NCI-H1105 treated with DMSO at 0.1 percent for 48 hours (cell line): ENCODE data around the gene BABAM1.
A peak's percentile ranks its signal among the peaks of the same experiment; 100 is the strongest.

Source experiments
- DNase-seq: peaks from one replicate; lab custom pipeline; 2025; lab: John Stamatoyannopoulos, UW

BABAM1 gene

DNA sequence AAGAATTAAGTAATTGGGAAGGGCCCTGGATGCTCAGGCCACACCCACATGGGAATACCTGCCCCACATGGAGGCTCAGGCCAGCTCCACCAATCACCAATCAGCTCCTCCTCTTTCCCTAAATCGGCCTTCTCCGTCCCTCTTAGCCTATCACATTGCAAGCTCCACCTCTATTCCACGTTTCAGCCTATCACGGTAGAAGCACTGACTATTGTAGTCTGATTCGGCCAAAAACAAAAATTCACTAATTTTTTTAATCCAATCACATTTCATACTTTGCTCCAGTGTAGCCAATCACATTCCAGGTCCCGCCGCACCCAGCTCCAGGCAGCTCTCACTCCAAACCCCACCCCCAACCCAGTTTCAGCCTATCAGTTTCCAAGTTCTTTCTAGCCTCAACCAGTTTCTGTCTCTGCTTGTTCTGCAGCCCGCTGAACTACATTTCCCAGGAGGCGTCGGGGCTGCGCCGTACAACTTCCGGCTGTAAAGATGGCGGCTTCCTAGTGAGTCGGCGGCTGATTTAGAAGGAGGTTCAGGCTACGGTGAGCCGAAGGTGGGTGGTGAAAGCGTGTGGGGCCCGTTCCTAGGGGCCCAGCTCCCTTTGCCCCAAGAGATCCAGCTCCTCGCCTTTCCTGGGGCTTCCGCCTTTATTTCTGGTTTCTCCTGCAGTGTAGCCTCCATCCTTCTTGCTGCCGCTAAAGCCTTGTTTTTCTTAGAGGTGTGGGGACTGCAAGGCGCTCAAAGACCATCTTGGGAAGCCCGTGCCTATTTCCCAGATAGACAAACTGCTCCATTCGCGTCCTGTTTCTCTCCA is at the start of gene BABAM1:
TSS of gene BABAM1 (plus strand) at position 469 of the 814 bp plus-strand sequence. CDS start 1,364 bp downstream, outside the sequence.
- DNase-seq = peak; percentile 97

DNA sequence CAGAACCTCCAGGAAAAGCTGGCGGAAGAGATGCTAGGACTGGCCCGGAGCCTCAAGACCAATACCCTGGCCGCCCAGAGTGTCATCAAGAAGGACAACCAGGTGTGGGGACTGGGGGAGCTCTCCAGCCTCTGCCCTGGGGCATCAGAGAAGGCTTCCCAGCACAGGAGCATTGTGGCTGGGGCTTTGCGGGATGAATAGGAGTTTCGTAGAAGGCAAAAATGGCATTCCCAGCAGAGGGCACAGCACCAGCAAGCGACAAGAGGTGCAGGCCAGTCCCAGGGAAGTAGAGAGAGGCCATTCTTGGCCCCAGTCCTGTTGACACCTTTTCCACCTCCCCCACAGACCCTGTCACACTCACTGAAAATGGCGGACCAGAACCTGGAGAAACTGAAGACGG is 48.0 kb upstream of the BABAM1 start:
- DNase-seq = no peak

DNA sequence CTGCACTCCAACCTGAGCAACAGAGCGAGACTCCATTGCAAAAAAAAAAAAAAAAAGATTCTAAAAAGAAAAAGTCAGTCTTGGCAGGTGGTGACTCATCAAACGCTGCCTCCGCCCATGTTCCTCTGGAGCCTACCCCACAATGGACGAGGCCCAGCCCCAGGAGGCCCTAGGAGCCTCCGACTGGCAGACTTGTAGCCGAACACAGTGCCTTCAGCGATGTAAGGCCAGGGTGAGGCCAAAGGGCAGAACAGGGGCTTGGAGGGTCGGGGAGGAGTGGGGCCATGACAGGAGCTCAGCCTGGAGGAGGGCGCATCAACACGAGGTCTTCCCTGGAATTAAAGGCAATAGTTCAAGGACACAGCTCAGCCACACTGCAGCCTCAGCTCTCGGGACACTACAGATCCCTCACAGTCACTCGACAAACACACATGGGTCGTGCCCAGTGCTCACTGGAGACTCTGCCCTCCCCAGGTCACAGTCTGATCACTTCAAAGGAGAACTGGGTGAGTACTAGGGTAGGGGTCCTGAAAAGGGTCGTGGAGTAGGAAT is 47.0 kb upstream of the BABAM1 start:
- no peak for DNase-seq

DNA sequence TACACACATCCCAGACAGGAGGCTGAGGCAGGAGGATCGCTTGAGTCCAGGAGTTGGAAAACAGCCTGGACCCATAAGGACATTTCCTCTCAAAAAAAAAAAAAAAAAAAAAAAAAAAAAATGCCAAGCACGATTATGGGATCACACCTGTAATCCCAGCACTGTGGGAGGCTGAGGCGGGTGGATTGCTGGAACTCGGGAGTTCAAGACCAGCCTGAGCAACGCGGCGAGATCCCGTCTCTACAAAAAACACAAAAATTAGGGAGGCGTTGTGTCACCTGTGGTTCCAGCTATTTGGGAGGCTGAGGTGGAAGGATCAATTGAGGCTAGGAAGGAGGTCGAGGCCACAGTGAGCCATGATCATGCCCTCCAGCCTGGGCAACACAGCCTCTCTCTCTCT is 42.2 kb upstream of the BABAM1 start:
- DNase-seq = no peak

DNA sequence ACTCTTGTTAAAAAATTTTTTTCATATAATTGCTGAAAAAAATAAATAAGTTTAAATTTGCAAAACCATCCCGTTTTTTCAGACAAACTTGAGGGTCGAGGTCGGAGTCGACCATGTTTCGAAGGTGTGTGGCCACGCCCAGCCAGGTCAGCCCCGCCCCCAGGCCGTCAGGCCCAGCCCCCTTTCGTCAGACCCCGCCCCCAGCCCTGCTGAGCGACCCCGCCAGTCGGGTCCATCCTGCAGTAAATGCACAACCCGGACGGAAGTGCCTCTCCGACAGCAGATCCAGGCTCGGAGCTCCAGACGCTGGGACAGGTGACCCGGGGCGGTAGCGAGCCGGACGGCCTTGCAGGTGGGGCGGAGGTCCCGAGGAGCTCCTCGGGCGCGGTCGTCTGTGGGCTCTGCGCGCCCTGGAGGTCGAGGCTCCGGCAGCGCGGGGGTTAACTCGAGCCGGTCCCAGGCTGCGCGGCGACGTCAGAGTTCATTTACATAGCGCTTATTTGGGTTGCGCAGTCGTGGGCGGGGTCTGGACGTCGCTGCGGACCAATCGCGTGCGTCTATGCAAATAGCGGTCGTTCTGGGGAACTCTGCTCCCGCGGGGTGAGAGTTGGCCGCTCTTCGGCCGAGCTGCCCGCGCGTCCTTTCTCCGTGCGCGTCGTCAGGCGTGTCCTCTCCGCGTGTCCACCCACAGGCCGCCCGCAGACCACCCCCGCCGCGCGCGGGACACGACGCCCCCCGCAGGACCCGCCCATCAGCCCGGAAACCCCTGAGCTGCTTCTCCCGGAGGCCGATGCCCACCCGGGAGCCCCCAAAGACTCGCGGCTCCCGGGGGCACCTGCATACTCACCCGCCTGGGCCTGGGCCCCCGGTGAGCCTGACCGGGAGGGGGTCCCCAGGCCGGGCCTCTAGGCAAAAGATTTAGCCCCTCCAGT is 41.0 kb upstream of the BABAM1 start, which contains the start of gene OCEL1:
TSS of gene OCEL1 (plus strand) at position 225 of the 932 bp plus-strand sequence. CDS start at position 247, 22 bp downstream.
- peak; percentile 95 for DNase-seq

DNA sequence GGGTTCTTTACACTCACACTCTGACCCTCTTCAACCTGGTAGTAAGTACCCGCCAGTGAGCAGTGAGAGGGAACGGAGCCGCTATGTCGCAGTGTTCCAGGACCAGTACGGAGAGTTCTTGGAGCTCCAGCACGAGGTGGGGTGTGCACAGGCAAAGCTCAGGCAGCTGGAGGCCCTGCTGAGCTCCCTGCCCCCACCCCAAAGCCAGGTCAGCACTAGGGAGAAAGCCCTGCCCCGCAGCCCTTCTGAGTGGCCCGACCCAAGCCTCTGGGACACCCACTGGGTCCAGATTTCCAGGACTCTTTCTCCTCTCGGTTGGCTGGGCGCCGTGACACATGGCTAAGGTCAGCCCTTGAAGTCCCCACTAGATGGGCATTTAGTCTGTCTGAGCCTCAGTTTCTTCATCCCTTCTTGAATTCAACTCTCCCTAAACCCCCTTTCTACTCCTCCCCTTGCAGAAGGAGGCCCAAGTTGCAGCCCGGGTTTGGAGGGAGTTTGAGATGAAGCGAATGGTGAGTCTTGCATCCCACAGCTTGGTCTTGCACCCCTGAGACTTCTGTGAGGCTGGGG is 39.4 kb upstream of the BABAM1 start:
- no peak for DNase-seq

DNA sequence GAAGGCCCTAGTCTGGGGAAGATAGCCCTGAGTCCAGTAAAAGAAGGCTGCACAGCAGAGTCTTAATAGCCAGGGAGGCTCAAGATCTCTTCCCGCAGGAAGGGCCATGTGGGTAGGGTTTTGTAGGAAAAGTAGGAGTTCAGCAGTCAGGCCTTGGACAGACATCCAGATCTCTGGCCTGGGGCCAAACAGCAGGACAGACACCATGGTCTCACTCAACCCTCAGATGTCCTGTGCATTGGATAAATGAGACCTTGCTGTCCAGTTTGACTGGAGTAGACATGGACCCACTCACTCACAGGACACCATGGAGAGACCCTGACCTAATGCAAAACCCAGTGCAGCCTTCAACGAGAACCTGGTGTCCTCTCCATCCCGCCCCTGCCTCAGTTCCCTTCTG is 37.4 kb upstream of the BABAM1 start:
- DNase-seq = no peak

DNA sequence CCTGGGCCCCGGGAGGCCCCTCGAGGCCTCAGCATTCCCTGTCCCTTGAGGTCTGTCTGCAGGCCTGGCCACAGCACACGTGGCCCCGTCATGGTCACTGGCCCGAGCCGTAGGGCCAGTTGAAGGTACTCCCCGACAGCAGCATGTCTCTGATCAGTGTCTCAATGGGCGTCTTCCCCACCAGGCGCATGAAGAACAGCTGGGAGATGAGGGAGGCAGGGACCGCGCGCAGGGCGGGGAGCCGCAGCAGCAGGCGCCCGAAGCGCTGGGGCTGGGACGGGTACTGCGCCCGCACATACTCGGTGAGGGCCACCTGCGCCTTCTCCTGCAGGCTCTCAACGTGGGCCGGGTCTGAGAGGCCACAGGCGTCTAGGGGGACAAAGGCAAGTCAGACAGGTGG is 35.0 kb upstream of the BABAM1 start:
- no peak for DNase-seq

DNA sequence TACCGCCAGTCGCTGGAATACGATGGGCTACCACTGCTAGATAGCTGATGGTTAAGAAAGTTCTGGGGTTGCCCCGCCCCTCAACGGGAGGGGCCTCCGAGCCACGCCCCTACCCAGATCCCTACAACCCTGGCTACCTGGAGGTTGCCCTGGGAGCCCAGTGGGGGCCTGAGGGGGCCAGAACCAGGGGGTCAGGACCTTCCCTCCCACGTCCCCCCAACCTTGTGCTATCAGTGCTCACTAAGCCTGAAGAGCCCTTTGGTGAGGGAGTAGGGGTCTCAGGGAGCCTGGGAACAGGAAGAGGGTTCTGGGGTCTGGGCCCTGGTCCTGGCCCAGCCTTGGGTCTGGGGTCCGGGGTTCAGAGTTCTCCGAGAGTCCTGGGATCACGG is 32.3 kb upstream of the BABAM1 start:
- DNase-seq = peak; percentile 19

DNA sequence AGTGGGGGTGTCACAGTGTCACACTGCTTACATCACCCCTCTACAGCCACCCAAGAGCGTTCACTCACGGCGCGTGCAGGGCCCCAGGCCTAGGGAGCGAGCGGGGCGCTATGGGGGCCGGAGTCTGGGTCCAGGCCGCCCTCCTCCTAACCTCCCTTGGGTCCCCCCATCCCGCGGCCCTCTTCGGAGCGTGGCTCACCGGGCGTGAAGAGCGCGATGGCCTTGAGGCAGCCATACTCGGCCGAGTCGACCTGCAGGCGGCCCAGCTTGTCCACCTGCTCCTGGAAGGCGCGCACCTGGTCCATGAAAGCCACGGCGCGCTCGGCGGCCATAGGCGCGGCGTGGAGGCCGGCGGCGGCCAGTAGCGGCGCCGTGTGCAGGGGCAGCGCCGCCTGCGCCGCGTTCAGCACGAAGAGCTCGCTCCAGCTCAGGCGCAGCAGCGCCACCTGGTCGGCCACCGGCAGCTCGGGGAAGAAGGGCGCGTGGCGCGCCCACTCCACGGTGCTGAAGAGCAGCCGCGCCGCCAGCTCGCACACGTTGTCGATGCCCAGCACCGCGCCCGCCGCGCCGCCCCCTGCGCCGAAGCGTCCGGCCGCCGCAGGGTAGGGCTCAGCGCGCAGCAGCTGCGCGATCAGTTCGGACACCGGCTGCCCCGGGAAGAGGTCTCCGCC is 31.8 kb upstream of the BABAM1 start:
- peak; percentile 69 for DNase-seq

DNA sequence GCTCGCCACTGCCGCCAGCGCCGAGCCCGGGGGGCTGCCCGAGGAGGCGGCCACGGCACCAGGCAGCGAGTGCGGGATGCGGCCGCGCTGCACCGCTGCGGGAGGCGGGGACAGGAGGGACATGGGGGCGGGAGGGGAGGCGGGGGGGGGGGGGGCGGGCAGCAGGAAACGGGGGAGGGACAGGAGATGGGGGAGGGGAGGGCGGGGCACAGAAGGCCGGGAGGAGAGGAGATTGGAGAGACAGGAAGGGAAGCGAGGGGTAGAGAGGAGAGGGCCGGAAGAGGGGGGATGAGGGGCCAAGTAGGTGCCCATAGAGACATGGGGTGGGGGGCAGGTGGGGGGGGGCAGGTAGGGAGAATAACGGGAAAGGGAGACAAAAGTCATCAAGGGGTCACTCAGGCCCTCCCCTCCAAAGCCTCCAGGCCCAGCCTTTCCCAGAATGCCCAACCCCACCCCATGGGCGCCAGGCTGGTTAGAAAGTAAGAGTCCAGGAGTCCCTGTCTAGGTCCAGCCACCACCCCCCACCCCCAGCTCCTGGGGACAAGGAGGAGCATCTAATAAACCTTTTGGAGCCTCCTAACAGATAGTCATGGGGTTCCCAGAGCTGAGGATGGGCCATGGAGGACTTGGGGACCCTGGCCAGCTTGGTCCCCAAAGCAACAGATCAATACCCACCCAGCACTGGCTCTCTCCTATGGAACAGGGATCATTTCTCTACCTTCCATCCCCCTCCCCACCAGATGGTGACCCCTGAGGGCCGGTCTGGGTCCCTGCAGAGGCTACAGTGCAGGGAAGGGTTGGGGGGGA is 31.1 kb upstream of the BABAM1 start:
- DNase-seq = peak; percentile 57

DNA sequence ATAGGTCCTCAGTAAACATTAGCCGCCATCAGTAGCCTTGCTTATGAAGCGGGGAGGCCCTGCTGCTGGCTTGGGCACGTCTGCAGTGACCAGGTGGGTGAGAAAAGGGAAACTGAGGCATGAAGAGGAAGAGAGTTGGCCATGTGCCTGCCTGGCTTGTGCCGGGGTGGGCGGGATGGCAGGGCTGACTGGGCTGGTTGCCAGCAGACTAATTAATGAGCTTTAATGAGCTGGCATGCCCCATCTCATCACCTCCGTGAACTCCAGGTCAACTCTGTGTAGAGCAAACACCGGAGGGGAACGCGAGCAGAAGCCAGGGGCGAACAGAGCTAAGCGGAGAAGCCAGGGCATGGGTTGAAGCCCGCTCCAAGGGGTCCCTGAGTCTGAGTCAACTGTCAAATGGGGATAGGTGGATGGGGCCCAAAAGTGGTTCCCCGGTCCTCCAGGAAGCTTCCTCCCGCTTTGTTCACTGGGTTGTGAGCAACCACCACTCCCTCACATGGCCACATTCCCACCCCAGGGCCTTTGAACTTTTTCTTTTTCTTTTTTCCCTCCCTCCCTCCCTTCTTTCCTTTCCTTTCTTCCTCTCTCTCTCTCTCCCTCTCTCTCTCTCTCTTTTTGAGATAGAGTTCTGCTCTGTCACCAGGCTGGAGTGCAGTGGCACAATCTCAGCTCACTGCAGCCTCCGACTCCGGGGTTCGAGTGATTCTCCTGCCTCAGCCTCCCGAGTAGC is 30.3 kb upstream of the BABAM1 start:
- DNase-seq = peak; percentile 46

DNA sequence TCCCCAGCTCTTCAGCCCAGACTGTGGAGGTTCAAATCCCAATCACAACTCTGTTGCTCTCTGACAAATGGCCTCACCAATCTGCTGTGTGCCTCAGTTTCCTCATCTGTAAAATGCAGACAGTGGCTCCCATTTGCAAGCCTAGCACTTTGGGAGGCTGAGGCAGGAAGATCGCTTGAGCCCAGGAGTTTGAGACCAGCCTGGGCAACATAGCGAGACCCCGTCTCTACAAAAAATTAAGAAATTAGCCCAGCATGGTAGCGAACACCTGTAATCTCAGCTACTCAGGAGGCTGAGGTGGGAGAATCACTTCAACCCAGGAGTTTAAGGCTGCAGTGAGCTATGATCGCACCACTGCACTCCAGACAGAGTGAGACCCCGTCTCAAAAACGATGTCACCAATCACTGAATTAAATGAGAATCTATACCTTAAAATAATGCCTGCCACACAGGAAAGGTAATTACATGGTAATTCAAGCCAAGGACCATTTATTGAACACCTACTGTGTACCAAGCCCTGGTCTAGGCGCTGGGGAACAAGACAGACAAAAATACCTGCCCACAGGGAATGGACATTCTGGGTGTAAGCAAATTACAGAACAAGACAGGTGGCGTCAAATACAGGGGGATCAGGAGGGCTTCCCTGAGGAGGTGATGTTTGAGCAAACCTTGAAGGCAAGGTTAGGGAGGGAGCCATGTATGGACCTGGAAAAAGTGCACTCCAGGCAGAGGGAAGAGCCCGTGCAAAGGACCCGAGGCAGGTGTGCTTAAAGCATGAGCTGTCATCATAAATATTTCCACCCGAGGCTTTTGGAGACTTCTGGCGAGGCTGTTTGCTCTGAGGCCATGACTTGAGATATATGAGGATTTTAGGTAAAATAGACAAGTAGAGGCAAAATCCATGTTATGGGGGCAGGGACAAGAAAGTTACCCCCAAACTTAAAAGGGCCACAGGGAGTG is 29.2 kb upstream of the BABAM1 start:
- DNase-seq = no peak

DNA sequence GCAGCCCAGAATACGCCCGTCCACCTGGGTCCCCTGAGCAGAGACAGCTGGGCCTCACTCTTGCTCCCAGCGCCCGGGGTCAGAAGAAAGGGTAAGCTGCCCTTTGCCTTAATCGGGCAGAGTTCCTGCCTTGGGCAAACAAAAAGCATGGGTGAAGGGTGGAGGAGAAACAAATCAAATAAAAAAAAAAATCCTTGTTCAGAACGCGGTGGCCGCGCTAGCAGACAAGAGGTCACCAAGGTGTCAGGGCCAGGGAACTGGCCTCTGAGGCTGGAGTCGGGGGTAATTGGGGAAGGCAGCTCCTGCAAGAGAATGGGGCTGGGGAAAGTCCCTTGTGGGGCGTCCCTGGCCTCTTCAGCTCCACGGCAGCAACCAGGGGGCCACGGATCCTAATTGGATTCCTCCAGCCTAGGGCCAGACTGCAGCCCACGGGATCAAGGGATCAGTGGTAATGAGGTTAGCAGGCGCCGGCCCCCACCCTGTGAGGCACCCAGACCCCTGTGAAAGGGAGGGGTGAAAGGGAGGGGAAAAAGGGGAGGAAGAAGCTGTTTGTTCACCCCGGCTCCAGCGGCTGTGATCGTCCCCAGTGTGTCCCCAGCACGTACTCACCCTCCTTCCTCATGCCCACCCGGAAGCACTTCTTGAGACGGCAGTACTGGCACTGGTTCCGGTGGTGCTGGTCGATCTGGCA is 27.0 kb upstream of the BABAM1 start:
- no peak for DNase-seq

DNA sequence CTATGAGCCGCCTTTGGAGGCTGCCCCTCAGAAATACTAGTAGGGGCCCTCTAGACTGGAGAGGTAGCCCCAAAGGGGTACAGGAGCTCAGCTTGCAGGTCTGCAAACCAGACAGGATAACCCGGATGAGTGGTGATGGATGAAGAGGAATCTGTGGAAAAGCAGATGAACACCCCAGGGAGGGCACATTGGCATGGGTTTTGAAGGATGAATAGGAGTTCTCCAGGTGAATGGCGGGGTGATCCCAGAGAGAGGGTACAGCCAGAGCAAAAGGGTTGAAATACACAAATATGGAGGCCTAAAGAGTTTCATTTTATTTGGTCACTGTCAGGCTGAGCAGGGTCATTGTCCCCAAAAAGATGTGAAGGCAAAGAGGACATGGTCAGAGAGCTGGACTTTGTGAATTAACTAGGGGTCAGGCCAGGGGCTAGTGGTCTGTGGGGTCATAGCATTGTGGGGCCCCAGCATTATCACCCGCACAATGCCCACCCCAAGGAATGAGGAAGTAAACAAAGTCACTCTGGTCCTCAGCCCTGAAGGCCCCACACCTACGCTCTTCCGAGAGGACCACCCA is 26.3 kb upstream of the BABAM1 start:
- DNase-seq = no peak

DNA sequence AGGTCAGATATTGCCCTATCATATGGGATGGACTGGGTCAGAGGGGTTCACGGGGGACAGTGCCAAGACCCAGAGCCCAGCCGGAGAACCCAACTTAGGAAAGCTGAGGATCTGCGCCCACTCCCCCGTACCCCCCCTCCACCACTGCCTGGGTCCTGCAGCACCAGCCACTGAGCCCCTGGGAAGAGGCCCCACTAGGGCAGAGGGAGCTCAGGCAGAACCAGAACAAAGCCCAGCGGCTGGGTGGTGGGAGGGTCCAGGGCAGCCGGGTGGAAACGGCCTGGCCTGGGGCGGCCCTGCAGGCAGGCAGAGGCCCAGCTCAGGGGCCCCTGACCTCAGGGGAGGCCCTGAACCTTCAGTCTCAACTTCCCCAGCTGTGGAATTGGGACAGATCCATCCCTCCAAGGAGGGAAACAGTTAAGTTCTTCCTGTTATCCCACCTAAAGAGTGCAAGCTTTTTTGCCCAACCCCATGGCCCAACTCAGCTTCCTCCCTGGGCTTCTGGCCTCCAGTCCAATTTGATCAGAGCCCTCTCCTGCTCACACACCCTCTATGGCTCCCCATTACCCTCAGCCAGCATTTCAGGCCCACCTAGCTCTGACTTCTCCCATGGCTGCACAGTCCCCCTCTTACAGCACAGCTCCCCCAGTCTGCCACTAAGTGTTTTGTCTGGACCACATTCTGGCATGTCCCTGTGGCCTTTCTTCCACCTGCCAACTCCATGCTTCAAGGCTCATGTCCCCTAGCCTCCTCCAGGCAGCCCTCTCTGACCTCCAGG is 24.6 kb upstream of the BABAM1 start:
- DNase-seq = no peak

DNA sequence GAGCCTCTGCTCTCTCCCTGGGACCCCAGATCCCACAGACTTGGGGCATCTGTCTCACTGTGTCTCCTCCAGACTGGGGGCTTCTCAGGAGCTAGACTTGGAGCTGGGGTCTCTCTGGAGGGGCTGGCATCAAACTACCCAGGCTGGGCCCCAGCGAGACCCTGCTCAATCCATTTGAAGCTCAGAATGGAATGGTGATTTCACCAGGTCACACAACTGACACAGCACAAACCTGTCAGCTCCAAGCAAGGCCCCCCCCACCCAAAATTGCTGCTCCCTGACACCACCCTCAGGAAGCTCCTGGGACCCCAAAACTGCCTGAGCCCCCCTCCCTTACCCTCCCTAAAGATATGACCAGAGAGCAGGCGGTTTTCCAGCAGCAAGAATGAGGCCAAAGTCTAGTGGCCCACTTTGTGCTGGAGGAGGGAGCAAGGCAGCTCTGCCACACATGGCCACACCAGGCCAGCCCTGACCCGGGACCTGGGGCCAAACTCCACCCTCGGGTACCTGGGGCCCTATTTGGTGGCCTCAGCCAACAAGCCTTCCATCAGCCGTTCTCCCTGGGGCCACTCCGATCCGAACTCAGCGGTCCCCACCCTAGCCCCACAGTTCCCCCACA is 23.9 kb upstream of the BABAM1 start:
- DNase-seq = no peak
